ENCODE data around the gene GZF1. TPM values are rescaled to one million over a fixed set of nuclear protein-coding genes. Genes with fewer than 3 reads are reported as not detected.

Gene GZF1
- total and polyA plus RNA-seq, 4 experiments from 2014 or later: 2.6 to 14.1 (median 8.2) TPM

- Mint-ChIP-seq H3K4me3 (no peak overlapping the region), H3K9me3 (no peaks in the 10 kb centered on the region), H3K27me3 (no peaks in the 10 kb centered on the region), H3K36me3 (no peaks in the 10 kb centered on the region), H3K4me1 (peaks cover 12 to 55% (median 42%) of the 10 kb centered on the region in 4 donors), H3K27ac (no peak overlapping the region)
- no peak overlapping the region for H3K27ac ChIP-seq (ENCODE audit: low read depth, low read length)
- no peak for DNase-seq
- H3K36me3 ChIP-seq (ENCODE audit: insufficient read depth, low read length): no peaks in the 10 kb centered on the region
- intact Hi-C loops (cut with micrococcal nuclease): no loop called here
- no peak overlapping the region for H3K4me3 ChIP-seq (ENCODE audit: low read length in 2 of 2)
- H3K9me3 ChIP-seq (ENCODE audit: control insufficient read depth in 1 of 2, low read length in 2 of 2): no peaks in the 10 kb centered on the region
- no peaks in the 10 kb centered on the region for H3K27me3 ChIP-seq (ENCODE audit: insufficient read depth, low read length)
- ChIA-PET CTCF (ENCODE audit: partially characterized antibody) (interaction anchor here (1.3 kb wide), 1 partner anchor 13 kb away, joined by 3 read pairs; no protein-coding TSS in a partner anchor), POLR2A (ENCODE audit: partially characterized antibody) (no interaction called here)
- H3K4me1 ChIP-seq (ENCODE audit: insufficient read depth, low read length): peaks cover 19% of the 10 kb centered on the region
Measured at GRCh38 chr20:23414526-23415188, 52.7 kb downstream of the GZF1 start.

DNA sequence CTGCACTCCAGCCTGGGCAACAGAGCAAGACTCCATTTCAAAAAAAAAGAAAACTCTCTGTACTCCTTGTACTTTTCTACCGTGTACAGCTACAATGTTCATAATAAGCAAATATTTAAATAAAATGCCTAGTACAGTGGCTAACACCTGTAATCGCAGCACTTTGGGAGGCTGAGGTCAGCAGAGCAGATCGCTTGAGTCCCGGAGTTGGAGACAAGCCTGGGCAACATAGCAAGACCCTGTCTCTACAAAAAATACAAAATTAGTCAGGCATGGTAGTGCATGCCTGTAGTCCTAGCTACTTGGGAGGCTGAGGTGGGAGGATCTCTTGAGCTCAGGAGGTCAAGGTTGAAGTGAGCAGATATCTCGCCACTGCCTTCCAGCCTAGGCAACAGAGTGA lies 53.6 kb downstream of the GZF1 start:
- no peaks in the 10 kb centered on the region for H3K27me3 Mint-ChIP-seq
- Histone ChIP-seq H3K27ac (ENCODE audit: low read depth, low read length) (no peak overlapping the region), H3K36me3 (ENCODE audit: insufficient read depth, low read length) (no peaks in the 10 kb centered on the region), H3K27me3 (ENCODE audit: insufficient read depth, low read length) (no peaks in the 10 kb centered on the region), H3K4me3 (ENCODE audit: low read length in 2 of 2) (no peak overlapping the region), H3K9me3 (ENCODE audit: control insufficient read depth in 1 of 2, low read length in 2 of 2) (no peaks in the 10 kb centered on the region), H3K4me1 (ENCODE audit: insufficient read depth, low read length) (peaks cover 21% of the 10 kb centered on the region)
- POLR2A ChIA-PET (ENCODE audit: partially characterized antibody): interaction anchor here (7.6 kb wide), 1 partner anchor 65 kb away, joined by 86 read pairs; the partner anchor contains the start of gene NXT1
- H3K4me1 Mint-ChIP-seq: peaks cover 17 to 58% (median 42%) of the 10 kb centered on the region in 4 donors
- intact Hi-C loops (cut with micrococcal nuclease): no loop called here
- H3K27ac Mint-ChIP-seq: peak overlapping the region in 2 of 7 donors; percentile 13 to 22
- CTCF ChIA-PET (ENCODE audit: partially characterized antibody): interaction anchor here (0.9 to 7.7 kb wide), 4 partner anchors 9 to 65 kb away, joined by 3 to 66 read pairs (median 4); partner anchors contain the start of gene NXT1
- peak overlapping the region in 2 of 8 donors; percentile 9 to 25 for H3K4me3 Mint-ChIP-seq
- H3K9me3 Mint-ChIP-seq: no peaks in the 10 kb centered on the region
- DNase-seq: no peak
- H3K36me3 Mint-ChIP-seq: peaks cover 0 to 2% of the 10 kb centered on the region in 2 donors

DNA sequence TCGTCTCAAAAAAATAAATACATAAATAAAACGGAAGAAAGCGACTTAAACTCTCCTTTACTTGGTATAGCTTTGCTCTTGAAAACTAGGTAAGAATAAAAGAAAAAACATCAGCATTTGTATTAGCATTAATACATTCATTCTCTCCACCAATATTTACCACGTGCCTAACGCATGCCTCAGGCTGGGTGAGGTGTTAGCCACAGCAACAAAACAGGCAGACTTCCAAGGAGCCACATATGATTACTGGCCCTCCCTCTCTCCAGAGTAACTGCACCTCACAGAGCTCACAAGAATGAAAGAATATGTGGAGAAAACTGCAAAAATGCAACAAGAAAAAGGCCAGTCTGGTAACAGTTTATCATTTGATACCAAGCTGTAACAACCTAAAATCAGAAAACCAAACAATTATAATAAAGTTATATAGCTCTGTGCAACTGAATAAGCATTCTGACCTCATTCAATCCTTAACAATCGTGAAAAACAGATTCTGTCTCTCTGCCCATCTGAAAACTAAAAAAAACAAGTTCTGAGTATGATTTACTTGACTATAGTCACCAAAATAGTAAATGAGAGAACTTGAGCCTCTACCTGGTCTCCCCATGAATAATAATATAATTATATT lies 54.1 kb downstream of the GZF1 start:
- Mint-ChIP-seq H3K27ac (peak overlapping the region in 6 of 7 donors; percentile 13 to 86 (median 28)), H3K4me3 (peak overlapping the region in 2 of 8 donors; percentile 13 to 25), H3K9me3 (no peaks in the 10 kb centered on the region), H3K4me1 (peaks cover 17 to 55% (median 42%) of the 10 kb centered on the region in 4 donors), H3K36me3 (peaks cover 0 to 2% of the 10 kb centered on the region in 2 donors), H3K27me3 (no peaks in the 10 kb centered on the region)
- Histone ChIP-seq H3K36me3 (ENCODE audit: insufficient read depth, low read length) (no peaks in the 10 kb centered on the region), H3K4me3 (ENCODE audit: low read length in 2 of 2) (no peak overlapping the region), H3K27ac (ENCODE audit: low read depth, low read length) (no peak overlapping the region), H3K4me1 (ENCODE audit: insufficient read depth, low read length) (peaks cover 21% of the 10 kb centered on the region), H3K27me3 (ENCODE audit: insufficient read depth, low read length) (no peaks in the 10 kb centered on the region), H3K9me3 (ENCODE audit: control insufficient read depth in 1 of 2, low read length in 2 of 2) (no peaks in the 10 kb centered on the region)
- POLR2A ChIA-PET (ENCODE audit: partially characterized antibody): interaction anchor here (7.6 kb wide), 1 partner anchor 66 kb away, joined by 86 read pairs; the partner anchor contains the start of gene NXT1
- intact Hi-C loops (cut with micrococcal nuclease): no loop called here
- CTCF ChIA-PET (ENCODE audit: partially characterized antibody): interaction anchor here (0.9 to 7.7 kb wide), 4 partner anchors 9 to 66 kb away, joined by 3 to 66 read pairs (median 4); partner anchors contain the start of gene NXT1
- DNase-seq: no peak

GRCh38 chr20:23417861-23418260 lies 55.9 kb downstream of the GZF1 start:
- H3K27me3 ChIP-seq (ENCODE audit: insufficient read depth, low read length): no peaks in the 10 kb centered on the region
- ChIA-PET POLR2A (ENCODE audit: partially characterized antibody) (interaction anchor here (7.6 kb wide), 1 partner anchor 68 kb away, joined by 86 read pairs; the partner anchor contains the start of gene NXT1), CTCF (ENCODE audit: partially characterized antibody) (interaction anchor here (1.1 to 7.7 kb wide), 4 partner anchors 56 to 68 kb away, joined by 3 to 66 read pairs (median 11); partner anchors contain the start of gene NXT1)
- Mint-ChIP-seq H3K9me3 (no peaks in the 10 kb centered on the region), H3K27ac (peak overlapping the region in 2 of 7 donors; percentile 46 to 66), H3K4me3 (no peak overlapping the region), H3K36me3 (peaks cover 0 to 2% of the 10 kb centered on the region in 2 donors), H3K27me3 (peaks cover 0 to 2% of the 10 kb centered on the region in 2 donors), H3K4me1 (peaks cover 21 to 51% (median 37%) of the 10 kb centered on the region in 4 donors)
- DNase-seq: no peak
- H3K4me1 ChIP-seq (ENCODE audit: insufficient read depth, low read length): peaks cover 26% of the 10 kb centered on the region
- no peak overlapping the region for H3K27ac ChIP-seq (ENCODE audit: low read depth, low read length)
- H3K36me3 ChIP-seq (ENCODE audit: insufficient read depth, low read length): no peaks in the 10 kb centered on the region
- intact Hi-C loops (cut with micrococcal nuclease): no loop called here
- no peak overlapping the region for H3K4me3 ChIP-seq (ENCODE audit: low read length in 2 of 2)
- H3K9me3 ChIP-seq (ENCODE audit: control insufficient read depth in 1 of 2, low read length in 2 of 2): no peaks in the 10 kb centered on the region

GRCh38 chr20:23419657-23419994 lies 57.6 kb downstream of the GZF1 start:
- CTCF ChIA-PET (ENCODE audit: partially characterized antibody): interaction anchor here (3.5 to 7.7 kb wide), 2 partner anchors 61 to 69 kb away, joined by 19 to 66 read pairs; partner anchors contain the start of gene NXT1

GRCh38 chr20:23419995-23420901 lies 58.3 kb downstream of the GZF1 start:
- Histone ChIP-seq H3K36me3 (ENCODE audit: insufficient read depth, low read length) (no peaks in the 10 kb centered on the region), H3K9me3 (ENCODE audit: control insufficient read depth in 1 of 2, low read length in 2 of 2) (no peaks in the 10 kb centered on the region), H3K27ac (ENCODE audit: low read depth, low read length) (peak overlapping the region; percentile 72), H3K27me3 (ENCODE audit: insufficient read depth, low read length) (no peaks in the 10 kb centered on the region), H3K4me1 (ENCODE audit: insufficient read depth, low read length) (peaks cover 26% of the 10 kb centered on the region), H3K4me3 (ENCODE audit: low read length in 2 of 2) (peak overlapping the region; percentile 73 to 84)
- Mint-ChIP-seq H3K4me1 (peaks cover 16 to 41% (median 32%) of the 10 kb centered on the region in 4 donors), H3K4me3 (peak overlapping the region; percentile 83 to 91 (median 87)), H3K36me3 (peaks cover 0 to 2% of the 10 kb centered on the region in 2 donors), H3K27me3 (peaks cover 5 to 10% of the 10 kb centered on the region in 2 donors), H3K27ac (peak overlapping the region; percentile 81 to 91 (median 89)), H3K9me3 (no peaks in the 10 kb centered on the region)
- DNase-seq: peak; percentile 39 to 58 (median 42)
- ChIA-PET CTCF (ENCODE audit: partially characterized antibody) (interaction anchor here (0.5 to 7.7 kb wide), 5 partner anchors 15 to 70 kb away, joined by 3 to 66 read pairs (median 10); partner anchors contain the start of gene NXT1), POLR2A (ENCODE audit: partially characterized antibody) (interaction anchor here (1.3 to 7.6 kb wide), 5 partner anchors 10 to 70 kb away, joined by 3 to 86 read pairs (median 23); partner anchors contain the start of genes GZF1 and NXT1)
- intact Hi-C loops (cut with micrococcal nuclease): loop anchor here (5.0 kb wide), 3 partner anchors 1637 to 1972 kb away; partner anchors contain the start of genes ABHD12, ACSS1 and ENTPD6

More at GRCh38 chr20:23419657-23419994, 57.6 kb downstream of the GZF1 start:
- Mint-ChIP-seq H3K27me3 (peaks cover 4 to 5% of the 10 kb centered on the region in 2 donors), H3K27ac (peak overlapping the region; percentile 81 to 91 (median 86)), H3K36me3 (peaks cover 0 to 2% of the 10 kb centered on the region in 2 donors), H3K4me3 (peak overlapping the region; percentile 80 to 89 (median 86)), H3K9me3 (no peaks in the 10 kb centered on the region), H3K4me1 (peaks cover 16 to 46% (median 32%) of the 10 kb centered on the region in 4 donors)
- H3K9me3 ChIP-seq (ENCODE audit: control insufficient read depth in 1 of 2, low read length in 2 of 2): no peaks in the 10 kb centered on the region
- H3K4me3 ChIP-seq (ENCODE audit: low read length in 2 of 2): peak overlapping the region in 1 of 2 donors; percentile 84
- intact Hi-C loops (cut with micrococcal nuclease): no loop called here
- peak overlapping the region; percentile 72 for H3K27ac ChIP-seq (ENCODE audit: low read depth, low read length)
- peaks cover 26% of the 10 kb centered on the region for H3K4me1 ChIP-seq (ENCODE audit: insufficient read depth, low read length)
- POLR2A ChIA-PET (ENCODE audit: partially characterized antibody): interaction anchor here (1.3 to 7.6 kb wide), 4 partner anchors 9 to 69 kb away, joined by 3 to 86 read pairs (median 36); partner anchors contain the start of genes GZF1 and NXT1
- no peak for DNase-seq
- H3K27me3 ChIP-seq (ENCODE audit: insufficient read depth, low read length): no peaks in the 10 kb centered on the region
- H3K36me3 ChIP-seq (ENCODE audit: insufficient read depth, low read length): no peaks in the 10 kb centered on the region

Data from CD4-positive, alpha-beta memory T cell (primary cell).